Stomach smooth muscle (tissue), 2 donors: ENCODE data around the gene C22orf31.

Source experiments
- H3K27ac ChIP-seq: one replicate; pipeline ENCODE4 v1.7.0; 2013; ENCODE audit warnings: mild to moderate bottlenecking, low read length, inconsistent platforms
- H3K27me3 ChIP-seq, 2 donors: one replicate each; pipeline ENCODE4 v1.7.0; 2013; ENCODE audit warnings: low read length in 2 of 2; ENCODE audit not compliant: insufficient read depth in 2 of 2, control insufficient read depth in 1 of 2
- H3K36me3 ChIP-seq, 2 donors: one replicate each; pipeline ENCODE4 v1.7.0; 2013; ENCODE audit warnings: low read length in 2 of 2; ENCODE audit not compliant: control insufficient read depth in 2 of 2, insufficient read depth in 2 of 2
- H3K4me1 ChIP-seq: one replicate; pipeline ENCODE4 v1.7.0; 2013; ENCODE audit warnings: low read length; ENCODE audit not compliant: control insufficient read depth, insufficient read depth
- H3K4me3 ChIP-seq, 2 donors: one replicate each; pipeline ENCODE4 v1.7.0; 2013; ENCODE audit warnings: low read length in 2 of 2
- H3K9ac ChIP-seq, 2 donors: one replicate each; pipeline ENCODE4 v1.7.0; 2013; ENCODE audit warnings: low read length in 2 of 2, mild to moderate bottlenecking in 1 of 2
- H3K9me3 ChIP-seq, 2 donors: one replicate each; pipeline ENCODE4 v1.7.0; 2013; ENCODE audit warnings: low read length in 2 of 2; ENCODE audit not compliant: control insufficient read depth in 2 of 2
- donor health status: healthy.
- donor health status: Pancreatic carcinoma.

The C22orf31 gene

GRCh38 chr22:29061773-29062172 is at the start of gene C22orf31:
TSS of gene C22orf31 (minus strand) at chr22:29061831. CDS start at chr22:29061792, 39 bp downstream.
- Histone ChIP-seq H3K27me3 (no peaks in the 10 kb centered on the region), H3K4me3 (no peak within 1 kb of the TSS), H3K9ac (no peak within 1 kb of the TSS), H3K27ac (no peak within 1 kb of the TSS), H3K36me3 (no peaks in the 10 kb centered on the region), H3K9me3 (no peaks in the 10 kb centered on the region), H3K4me1 (no peaks in the 10 kb centered on the region)

- no peaks in the 10 kb centered on the region for H3K27me3 ChIP-seq
- no peak overlapping the region for H3K4me3 ChIP-seq
- H3K4me1 ChIP-seq, result peaks cover 2% of the 10 kb centered on the region
- H3K9ac ChIP-seq, result no peak overlapping the region
- H3K9me3 ChIP-seq, result no peaks in the 10 kb centered on the region
- H3K36me3 ChIP-seq, result no peaks in the 10 kb centered on the region
- no peak overlapping the region for H3K27ac ChIP-seq
These were observed 49.3 kb upstream of the C22orf31 start for GRCh38 chr22:29110946-29111345.

DNA sequence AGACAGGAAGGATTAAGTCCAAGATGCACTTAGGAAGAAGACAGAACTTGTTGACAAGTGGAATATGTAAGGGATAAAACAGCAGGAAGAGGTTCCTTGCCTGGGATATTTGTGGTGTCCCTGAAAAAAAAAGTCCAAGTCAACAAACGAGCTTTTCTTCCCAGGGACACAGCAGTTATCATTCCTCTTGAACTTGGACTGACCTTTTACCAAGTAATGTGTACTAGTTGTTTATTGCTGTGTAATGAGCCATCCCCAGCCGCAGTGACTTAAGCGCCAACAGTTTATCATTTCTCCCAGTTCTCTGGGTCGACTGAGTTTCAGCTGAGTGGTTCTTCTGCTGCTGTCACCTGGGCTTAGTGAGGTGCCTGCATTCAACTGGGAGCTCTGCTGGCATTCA is 48.2 kb upstream of the C22orf31 start:
- no peak overlapping the region for H3K27ac ChIP-seq
- H3K4me1 ChIP-seq, result peaks cover 2% of the 10 kb centered on the region
- no peak overlapping the region for H3K9ac ChIP-seq
- H3K27me3 ChIP-seq, result no peaks in the 10 kb centered on the region
- H3K4me3 ChIP-seq, result no peak overlapping the region
- H3K9me3 ChIP-seq, result no peaks in the 10 kb centered on the region
- no peaks in the 10 kb centered on the region for H3K36me3 ChIP-seq

GRCh38 chr22:29108137-29108536 is 46.5 kb upstream of the C22orf31 start:
- Histone ChIP-seq H3K9me3 (no peaks in the 10 kb centered on the region), H3K4me3 (no peak overlapping the region), H3K9ac (no peak overlapping the region), H3K36me3 (no peaks in the 10 kb centered on the region), H3K4me1 (peaks cover 2% of the 10 kb centered on the region), H3K27me3 (no peaks in the 10 kb centered on the region), H3K27ac (no peak overlapping the region)

DNA sequence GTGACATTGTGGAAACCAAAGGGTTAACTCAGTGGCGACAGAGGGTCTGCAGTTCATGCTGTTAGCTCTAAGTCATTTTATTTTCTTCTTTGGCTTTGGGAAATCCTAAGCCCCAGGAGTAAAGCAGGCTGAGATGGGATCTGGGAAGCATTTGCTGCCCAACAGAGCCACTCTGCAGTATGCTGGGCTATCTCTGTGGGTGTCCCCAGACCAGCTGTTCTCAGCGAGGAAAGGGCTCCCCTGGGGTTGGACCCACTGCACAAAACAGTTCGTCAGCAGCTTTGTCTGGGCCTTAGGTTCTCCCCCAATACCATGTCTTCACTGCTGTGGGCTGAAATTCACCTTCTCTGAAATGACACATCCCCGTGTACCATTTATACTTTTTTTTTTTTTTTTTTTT is 45.2 kb upstream of the C22orf31 start:
- Histone ChIP-seq H3K27me3 (no peaks in the 10 kb centered on the region), H3K4me1 (no peaks in the 10 kb centered on the region), H3K9me3 (no peaks in the 10 kb centered on the region), H3K4me3 (no peak overlapping the region), H3K9ac (no peak overlapping the region), H3K36me3 (no peaks in the 10 kb centered on the region), H3K27ac (no peak overlapping the region)

DNA sequence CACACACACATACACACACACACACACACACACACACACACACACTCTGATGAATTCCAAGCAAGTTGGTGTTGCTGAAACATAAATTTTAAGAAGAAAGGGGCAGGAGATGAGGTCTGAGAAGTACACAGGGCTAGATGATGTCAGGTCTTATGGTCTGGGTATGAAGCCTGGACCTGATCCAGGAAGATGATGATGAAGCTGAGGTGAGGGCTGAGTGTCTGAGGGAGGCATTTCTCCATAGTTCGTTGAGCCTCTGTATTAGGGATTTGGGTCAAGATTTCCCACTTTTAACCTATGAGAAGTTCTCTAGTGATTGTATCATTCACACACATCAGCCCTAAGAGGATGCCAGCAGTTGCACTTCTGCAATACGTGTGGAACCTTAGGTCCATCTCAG is 43.8 kb upstream of the C22orf31 start:
- H3K9ac ChIP-seq, result no peak overlapping the region
- H3K9me3 ChIP-seq, result no peaks in the 10 kb centered on the region
- no peak overlapping the region for H3K4me3 ChIP-seq

GRCh38 chr22:29103121-29103520 is 41.5 kb upstream of the C22orf31 start:
- Histone ChIP-seq H3K4me1 (no peaks in the 10 kb centered on the region), H3K36me3 (peaks cover 0 to 2% of the 10 kb centered on the region in 2 donors), H3K9ac (no peak overlapping the region), H3K27me3 (no peaks in the 10 kb centered on the region), H3K4me3 (no peak overlapping the region), H3K9me3 (no peaks in the 10 kb centered on the region), H3K27ac (no peak overlapping the region)

More for the DNA sequence above, 43.8 kb upstream of the C22orf31 start:
- H3K27me3 ChIP-seq, result no peaks in the 10 kb centered on the region
- no peaks in the 10 kb centered on the region for H3K36me3 ChIP-seq
- H3K27ac ChIP-seq, result no peak overlapping the region
- no peaks in the 10 kb centered on the region for H3K4me1 ChIP-seq

- no peak overlapping the region for H3K27ac ChIP-seq
- H3K27me3 ChIP-seq, result no peaks in the 10 kb centered on the region
- peaks cover 0 to 2% of the 10 kb centered on the region in 2 donors for H3K36me3 ChIP-seq
- no peaks in the 10 kb centered on the region for H3K4me1 ChIP-seq
- no peak overlapping the region for H3K4me3 ChIP-seq
- no peak overlapping the region for H3K9ac ChIP-seq
- H3K9me3 ChIP-seq, result no peaks in the 10 kb centered on the region
These were observed 40.7 kb upstream of the C22orf31 start for GRCh38 chr22:29102300-29102699.

GRCh38 chr22:29098296-29098695 is 36.7 kb upstream of the C22orf31 start:
- H3K27ac ChIP-seq, result no peak overlapping the region

GRCh38 chr22:29096736-29097669 is 35.4 kb upstream of the C22orf31 start:
- H3K36me3 ChIP-seq, result peaks cover 0 to 5% of the 10 kb centered on the region in 2 donors
- no peak overlapping the region for H3K4me3 ChIP-seq
- H3K4me1 ChIP-seq, result no peaks in the 10 kb centered on the region
- H3K27me3 ChIP-seq, result no peaks in the 10 kb centered on the region
- H3K27ac ChIP-seq, result no peak overlapping the region
- H3K9ac ChIP-seq, result no peak overlapping the region
- no peaks in the 10 kb centered on the region for H3K9me3 ChIP-seq

More at GRCh38 chr22:29098296-29098695, 36.7 kb upstream of the C22orf31 start:
- Histone ChIP-seq H3K27me3 (no peaks in the 10 kb centered on the region), H3K9ac (no peak overlapping the region), H3K36me3 (peaks cover 0 to 5% of the 10 kb centered on the region in 2 donors), H3K4me1 (no peaks in the 10 kb centered on the region), H3K9me3 (no peaks in the 10 kb centered on the region), H3K4me3 (no peak overlapping the region)

GRCh38 chr22:29095459-29095858 is 33.8 kb upstream of the C22orf31 start:
- Histone ChIP-seq H3K9ac (no peak overlapping the region), H3K9me3 (no peaks in the 10 kb centered on the region), H3K4me1 (no peaks in the 10 kb centered on the region), H3K36me3 (peaks cover 0 to 5% of the 10 kb centered on the region in 2 donors), H3K27ac (no peak overlapping the region), H3K27me3 (no peaks in the 10 kb centered on the region), H3K4me3 (no peak overlapping the region)
